Measurements from ENCODE around the gene DNAH10. TPM values are rescaled to one million over a fixed set of nuclear protein-coding genes. Genes with fewer than 3 reads are reported as not detected.

The DNAH10 gene
- total and polyA plus RNA-seq, 2 experiments from 2014 or later = 0.22 to 0.60 TPM

DNA sequence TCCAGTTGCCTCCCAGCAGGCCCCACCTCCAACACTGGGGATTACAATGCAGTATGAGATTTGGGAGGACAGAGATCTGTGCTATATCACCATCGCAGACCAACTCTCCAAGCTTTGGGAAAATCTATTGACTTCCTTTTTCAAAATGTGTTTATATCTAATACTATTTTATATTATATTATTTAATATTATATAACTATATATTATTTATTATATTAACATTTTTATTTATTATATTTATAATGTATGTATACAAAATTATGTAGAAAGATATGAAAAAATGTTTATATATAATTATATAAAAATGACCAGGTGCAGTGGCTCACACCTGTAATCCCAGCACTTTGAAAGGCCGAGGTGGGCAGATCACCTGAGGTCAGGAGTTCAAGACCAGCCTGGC is 36.4 kb downstream of the DNAH10 start:
- TF ChIP-seq EZH2 (IDR thresholded peaks at IDR 0.05; ENCODE audit: borderline replicate concordance) (no peak), CTCF (IDR thresholded peaks at IDR 0.05; ENCODE audit: poor library complexity) (no peak), EZH2phosphoT487 (IDR thresholded peaks at IDR 0.05; ENCODE audit: low read depth, severe bottlenecking, unreplicated experiment) (no peak)
- Histone ChIP-seq H3K4me3 (no peak overlapping the region), H3K9me3 (ENCODE audit: low read depth) (no peaks in the 10 kb centered on the region), H3K4me2 (no peak overlapping the region), H2AFZ (no peak overlapping the region), H4K20me1 (ENCODE audit: insufficient read depth, poor library complexity, severe bottlenecking) (no peaks in the 10 kb centered on the region), H3K9me2 (replicated peaks; ENCODE audit: insufficient read depth) (no peaks in the 10 kb centered on the region), H3K27me3 (no peaks in the 10 kb centered on the region), H3K36me3 (replicated peaks; ENCODE audit: insufficient read depth, low read depth) (no peaks in the 10 kb centered on the region), H3K27ac (no peak overlapping the region), H3K79me2 (no peaks in the 10 kb centered on the region), H3K4me1 (ENCODE audit: insufficient read depth) (no peaks in the 10 kb centered on the region)
- DNase-seq (ENCODE audit: low spot score) = no peak
- 93% methylated on average over 2 of the region's 2 CpGs for WGBS (ENCODE audit: low lambda C conversion rate, missing lambda C conversion rate)

DNA sequence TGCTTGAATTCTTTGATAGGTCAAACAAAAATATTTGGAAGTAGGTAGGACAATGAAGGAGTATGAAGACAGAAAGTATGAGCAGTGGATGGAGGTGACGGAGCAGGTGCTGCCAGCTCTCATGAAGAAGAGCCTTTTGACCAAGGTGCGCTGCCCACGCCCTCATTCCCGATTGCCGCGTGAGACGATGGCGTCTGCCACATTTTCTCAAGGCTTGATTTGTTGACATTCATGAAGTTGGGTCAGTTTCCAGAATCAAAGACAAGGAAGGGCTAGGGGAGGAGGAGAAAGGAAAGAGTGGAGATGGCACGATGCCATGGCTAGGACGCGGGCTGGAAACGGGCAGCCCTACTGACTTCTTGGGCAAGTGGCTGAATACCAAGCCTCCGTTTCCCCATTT is 37.1 kb downstream of the DNAH10 start:
- H3K9me3 ChIP-seq (ENCODE audit: low read depth) = no peaks in the 10 kb centered on the region
- H2AFZ ChIP-seq = no peak overlapping the region
- H3K4me2 ChIP-seq = no peak overlapping the region
- no peaks in the 10 kb centered on the region for H4K20me1 ChIP-seq (ENCODE audit: insufficient read depth, poor library complexity, severe bottlenecking)
- no peaks in the 10 kb centered on the region for H3K9me2 ChIP-seq (replicated peaks; ENCODE audit: insufficient read depth)
- H3K36me3 ChIP-seq (replicated peaks; ENCODE audit: insufficient read depth, low read depth) = no peaks in the 10 kb centered on the region
- no peak for DNase-seq (ENCODE audit: low spot score)
- no peak overlapping the region for H3K4me3 ChIP-seq
- H3K79me2 ChIP-seq = no peaks in the 10 kb centered on the region
- no peak overlapping the region for H3K27ac ChIP-seq
- no peaks in the 10 kb centered on the region for H3K4me1 ChIP-seq (ENCODE audit: insufficient read depth)
- 95% methylated on average over 13 of the region's 13 CpGs for WGBS (ENCODE audit: low lambda C conversion rate, missing lambda C conversion rate)
- TF ChIP-seq EZH2 (IDR thresholded peaks at IDR 0.05; ENCODE audit: borderline replicate concordance) (no peak), CTCF (IDR thresholded peaks at IDR 0.05; ENCODE audit: poor library complexity) (no peak), EZH2phosphoT487 (IDR thresholded peaks at IDR 0.05; ENCODE audit: low read depth, severe bottlenecking, unreplicated experiment) (no peak)
- no peaks in the 10 kb centered on the region for H3K27me3 ChIP-seq

DNA sequence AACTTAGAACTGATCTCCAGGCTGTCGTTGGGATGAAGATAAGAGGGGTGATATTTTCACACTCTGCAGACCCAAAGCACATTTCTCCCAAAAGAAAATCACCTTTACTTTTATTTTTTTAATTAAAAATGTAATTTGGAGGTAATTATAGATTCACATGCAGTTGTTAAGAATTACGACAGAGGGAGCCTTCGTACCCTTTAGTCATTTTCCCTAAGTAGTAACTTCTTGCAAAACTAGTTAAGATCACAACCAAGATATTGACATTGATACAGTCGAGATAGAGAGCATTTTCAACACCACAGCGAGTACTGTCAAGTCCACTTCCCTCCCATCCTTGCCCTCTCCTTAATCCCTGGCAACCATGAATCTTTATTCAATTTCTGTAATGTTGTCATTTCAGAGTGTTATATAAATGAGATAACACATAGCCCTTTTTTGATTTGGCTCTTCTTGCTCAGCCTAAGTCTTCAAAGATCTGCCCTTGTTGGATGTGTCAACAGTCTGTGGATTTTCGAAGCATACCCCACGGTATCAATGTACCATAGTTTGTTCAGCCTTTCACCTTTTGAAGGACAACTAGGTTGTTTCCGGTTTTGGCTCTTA is 39.6 kb downstream of the DNAH10 start:
- TF ChIP-seq EZH2 (IDR thresholded peaks at IDR 0.05; ENCODE audit: borderline replicate concordance) (no peak), CTCF (IDR thresholded peaks at IDR 0.05; ENCODE audit: poor library complexity) (peak; percentile 59)
- DNase-seq (ENCODE audit: low spot score) = peak; percentile 22
- WGBS (ENCODE audit: low lambda C conversion rate, missing lambda C conversion rate) = 43% methylated on average over 8 of the region's 8 CpGs

More for the DNA sequence above, 39.6 kb downstream of the DNAH10 start:
- H3K9me3 ChIP-seq (ENCODE audit: low read depth) = no peaks in the 10 kb centered on the region
- no peaks in the 10 kb centered on the region for H3K79me2 ChIP-seq
- H3K27ac ChIP-seq = no peak overlapping the region
- no peaks in the 10 kb centered on the region for H3K9me2 ChIP-seq (replicated peaks; ENCODE audit: insufficient read depth)
- H2AFZ ChIP-seq = no peak overlapping the region
- H3K4me3 ChIP-seq = no peak overlapping the region
- no peaks in the 10 kb centered on the region for H3K27me3 ChIP-seq
- no peak overlapping the region for H3K4me2 ChIP-seq
- H4K20me1 ChIP-seq (ENCODE audit: insufficient read depth, poor library complexity, severe bottlenecking) = no peaks in the 10 kb centered on the region
- H3K4me1 ChIP-seq (ENCODE audit: insufficient read depth) = no peaks in the 10 kb centered on the region
- no peaks in the 10 kb centered on the region for H3K36me3 ChIP-seq (replicated peaks; ENCODE audit: insufficient read depth, low read depth)
